HL-60 (cell line): ENCODE results near the gene PRKAG2.

ENCODE experiments used
- DNase-seq, 2 experiments: peaks; one replicate each; pipeline ENCODE4 v3.0.0-alpha.2; 2010 to 2020; ENCODE audit warnings: low read depth in 1 of 2, low spot score in 1 of 2
- H3K27ac ChIP-seq: fragments of 250-450 bp; sonication (Bioruptor Pico); replicated peaks from 2 replicates; pipeline ENCODE4 v1.5.1; 2020; ENCODE audit warnings: mild to moderate bottlenecking, moderate library complexity
- H3K27me3 ChIP-seq: fragments of 250-450 bp; sonication (Bioruptor Pico); 2 replicates; pipeline ENCODE4 v1.5.1; 2021; ENCODE audit warnings: mild to moderate bottlenecking, moderate library complexity; ENCODE audit not compliant: insufficient read depth, poor library complexity, severe bottlenecking
- H3K4me3 ChIP-seq: replicated peaks from 2 replicates; pipeline ENCODE4 v1.5.1; 2011; ENCODE audit warnings: mild to moderate bottlenecking, control low read depth, low read length; ENCODE audit not compliant: insufficient read depth
- CTCF ChIP-seq: IDR thresholded peaks from one replicate; pipeline ENCODE4 v1.5.1; 2011; ENCODE audit warnings: low read length, control low read depth, inconsistent platforms; ENCODE audit not compliant: insufficient read depth
- GABPA ChIP-seq: IDR thresholded peaks from 2 replicates; pipeline ENCODE4 v1.6.1; 2012; ENCODE audit warnings: low read depth
- POLR2AphosphoS5 ChIP-seq: IDR thresholded peaks from 2 replicates; pipeline ENCODE4 v1.6.1; 2012; ENCODE audit warnings: low read depth
- SPI1 ChIP-seq: IDR thresholded peaks from 2 replicates; pipeline ENCODE4 v1.6.1; 2012; ENCODE audit warnings: low read depth, mild to moderate bottlenecking, borderline replicate concordance
- TF ChIP-seq, protein P1 (sequence below): IDR thresholded peaks from 2 replicates; pipeline ENCODE4 v1.6.1; 2012; ENCODE audit warnings: low read depth; ENCODE audit not compliant: insufficient replicate concordance

Gene PRKAG2

GRCh38 chr7:151891182-151891581 lies 14.3 kb upstream of the PRKAG2 start:
- TF ChIP-seq CTCF (no peak), POLR2AphosphoS5 (no peak), GABPA (no peak), SPI1 (no peak)
- TF ChIP-seq, protein P1, sequence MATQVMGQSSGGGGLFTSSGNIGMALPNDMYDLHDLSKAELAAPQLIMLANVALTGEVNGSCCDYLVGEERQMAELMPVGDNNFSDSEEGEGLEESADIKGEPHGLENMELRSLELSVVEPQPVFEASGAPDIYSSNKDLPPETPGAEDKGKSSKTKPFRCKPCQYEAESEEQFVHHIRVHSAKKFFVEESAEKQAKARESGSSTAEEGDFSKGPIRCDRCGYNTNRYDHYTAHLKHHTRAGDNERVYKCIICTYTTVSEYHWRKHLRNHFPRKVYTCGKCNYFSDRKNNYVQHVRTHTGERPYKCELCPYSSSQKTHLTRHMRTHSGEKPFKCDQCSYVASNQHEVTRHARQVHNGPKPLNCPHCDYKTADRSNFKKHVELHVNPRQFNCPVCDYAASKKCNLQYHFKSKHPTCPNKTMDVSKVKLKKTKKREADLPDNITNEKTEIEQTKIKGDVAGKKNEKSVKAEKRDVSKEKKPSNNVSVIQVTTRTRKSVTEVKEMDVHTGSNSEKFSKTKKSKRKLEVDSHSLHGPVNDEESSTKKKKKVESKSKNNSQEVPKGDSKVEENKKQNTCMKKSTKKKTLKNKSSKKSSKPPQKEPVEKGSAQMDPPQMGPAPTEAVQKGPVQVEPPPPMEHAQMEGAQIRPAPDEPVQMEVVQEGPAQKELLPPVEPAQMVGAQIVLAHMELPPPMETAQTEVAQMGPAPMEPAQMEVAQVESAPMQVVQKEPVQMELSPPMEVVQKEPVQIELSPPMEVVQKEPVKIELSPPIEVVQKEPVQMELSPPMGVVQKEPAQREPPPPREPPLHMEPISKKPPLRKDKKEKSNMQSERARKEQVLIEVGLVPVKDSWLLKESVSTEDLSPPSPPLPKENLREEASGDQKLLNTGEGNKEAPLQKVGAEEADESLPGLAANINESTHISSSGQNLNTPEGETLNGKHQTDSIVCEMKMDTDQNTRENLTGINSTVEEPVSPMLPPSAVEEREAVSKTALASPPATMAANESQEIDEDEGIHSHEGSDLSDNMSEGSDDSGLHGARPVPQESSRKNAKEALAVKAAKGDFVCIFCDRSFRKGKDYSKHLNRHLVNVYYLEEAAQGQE, result no peak
- no peak overlapping the region for H3K27ac ChIP-seq
- H3K4me3 ChIP-seq, result no peak overlapping the region
- H3K27me3 ChIP-seq, result no peaks in the 10 kb centered on the region
- DNase-seq, result no peak

DNA sequence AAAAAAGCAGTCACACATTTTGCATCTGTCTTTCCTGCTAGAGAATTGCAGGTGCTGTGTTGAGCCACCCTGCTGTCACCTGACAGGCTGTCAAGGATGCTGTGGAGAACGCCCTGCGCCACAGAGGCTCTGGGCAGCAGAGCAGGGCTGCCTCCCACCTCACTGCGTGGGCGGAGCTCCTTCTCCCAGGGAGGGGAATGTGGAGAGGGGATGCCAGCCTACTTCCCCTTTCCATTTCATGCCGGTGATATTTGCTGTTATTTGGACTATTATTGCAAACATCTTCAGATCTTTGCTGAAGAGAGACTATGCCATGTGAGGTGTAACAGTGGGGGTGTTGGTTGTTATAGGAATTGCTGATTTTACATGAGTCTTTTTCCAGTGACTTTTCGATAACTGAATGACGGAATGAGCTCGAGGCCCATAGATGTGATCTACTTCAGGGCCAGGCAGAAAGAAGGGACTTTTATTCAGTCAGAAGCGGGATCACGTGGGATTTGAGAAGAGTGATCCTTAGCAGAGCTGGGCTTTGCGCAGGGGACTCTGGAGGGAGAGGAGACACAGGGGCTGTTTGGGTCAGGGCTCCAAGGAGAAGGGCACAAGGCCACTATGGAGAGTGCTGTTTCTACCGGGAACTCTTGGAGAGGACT lies 13.6 kb upstream of the PRKAG2 start:
- DNase-seq, result peak; percentile 27 to 54
- TF ChIP-seq CTCF (no peak), SPI1 (peak; percentile 73; the same call in 1 of the 2 replicates), GABPA (no peak), POLR2AphosphoS5 (no peak)
- TF ChIP-seq, protein P1, result no peak
- no peak overlapping the region for H3K4me3 ChIP-seq
- H3K27me3 ChIP-seq, result no peaks in the 10 kb centered on the region
- H3K27ac ChIP-seq, result no peak overlapping the region

DNA sequence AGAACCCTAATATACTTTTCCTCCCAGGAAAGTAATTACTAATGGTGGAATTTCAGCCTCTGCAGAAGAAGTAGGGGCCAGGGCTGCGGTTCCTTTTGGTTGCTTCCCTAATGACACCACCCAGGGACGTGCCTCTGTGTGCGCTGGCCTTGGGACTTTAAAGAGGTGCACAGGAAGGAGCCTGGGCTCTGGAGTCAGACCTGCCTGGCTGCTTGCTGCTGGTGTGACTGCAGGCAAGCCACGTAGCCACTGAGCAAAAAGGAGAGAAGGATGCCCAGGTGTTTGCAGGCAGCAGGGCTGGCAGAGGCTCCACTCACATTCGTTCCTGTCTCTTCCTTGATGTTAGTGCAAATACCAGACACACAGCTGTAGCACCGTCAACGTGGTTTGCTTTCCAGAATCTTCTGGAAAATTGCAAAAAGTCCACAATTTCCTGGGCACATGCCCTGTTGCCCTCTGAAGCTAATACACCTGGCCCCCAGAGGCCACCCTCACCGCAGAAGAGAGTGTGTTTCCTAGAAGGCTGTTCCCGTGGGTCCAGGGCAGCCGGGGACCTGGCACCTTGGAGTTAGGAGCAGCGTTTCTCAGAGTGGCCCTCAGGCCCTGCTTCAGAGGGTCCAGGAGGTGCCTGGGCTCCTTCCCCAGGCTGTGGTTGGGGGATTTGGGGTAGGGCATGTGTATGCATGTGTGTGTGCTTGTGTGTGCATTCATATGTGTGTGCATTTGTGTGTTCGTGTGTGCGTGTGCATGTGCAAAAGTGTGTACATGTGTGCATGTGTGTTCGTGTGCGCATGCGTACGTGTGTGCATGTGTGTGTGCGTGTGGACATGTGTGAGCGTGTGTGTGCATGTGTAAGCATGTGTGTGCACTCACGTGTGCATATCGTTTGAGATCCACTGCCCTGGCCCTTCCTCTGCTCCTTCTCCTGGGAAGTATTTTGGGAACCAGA lies 12.8 kb upstream of the PRKAG2 start:
- no peak for DNase-seq
- TF ChIP-seq SPI1 (no peak), POLR2AphosphoS5 (no peak), GABPA (no peak), CTCF (no peak)
- TF ChIP-seq, protein P1, result no peak
- no peaks in the 10 kb centered on the region for H3K27me3 ChIP-seq
- H3K4me3 ChIP-seq, result no peak overlapping the region
- H3K27ac ChIP-seq, result no peak overlapping the region
